K562 (cell line): ENCODE measurements around the gene PKD1L1. TPM values are rescaled to one million over a fixed set of nuclear protein-coding genes. Genes with fewer than 3 reads are reported as not detected.

Experiments
- ATAC-seq: fragments of 200-7000 bp; cut with Tn5 transposase; 3 replicates; pipeline ENCODE4 v1.9.1; 2020; ENCODE audit warnings: moderate library complexity
- BruUV-seq: library from RNA; stranded (reverse); fragments of 400-500 nt; replicated peaks from 2 replicates; lab custom pipeline; 2021; lab: Mats Ljungman, UMichigan
- CTCF ChIA-PET: fragments of 300-600 bp; formaldehyde crosslinking; extraction: SDS; loops from one replicate; lab custom pipeline; 2021; ENCODE audit warnings: low intra/inter-chr PET ratio; lab: Yijun Ruan, JAX
- POLR2A ChIA-PET: fragments of 300-600, 350-650 bp; sonication (Branson Sonifier 250); formaldehyde crosslinking; extraction: SDS; loops from one replicate; lab custom pipeline; 2021; ENCODE audit warnings: antibody characterized with exemption, inconsistent platforms; lab: Yijun Ruan, JAX
- DNase-seq, 4 experiments: peaks; one replicate each; pipeline versions ENCODE4 v3.0.0 to v3.0.0-alpha.2; 2011 to 2018; ENCODE audit warnings: low spot score in 3 of 4, mixed read lengths in 3 of 4; ENCODE audit errors: extremely low read depth in 1 of 4
- FAIRE-seq: peaks from 2 replicates; lab custom pipeline; 2011; peaks lifted over from hg19 to GRCh38; lab: Jason Lieb, UNC
- H2AFZ ChIP-seq: 2 replicates; pipeline ENCODE4 v1.6.0; 2011; ENCODE audit warnings: low read depth, low read length, control low read depth, inconsistent platforms
- H3K27ac ChIP-seq: fragments of 200-600 bp; 3 replicates; pipeline ENCODE4 v1.8.0; 2011; ENCODE audit warnings: low read depth, mild to moderate bottlenecking, control low read depth, inconsistent platforms, low read length, moderate library complexity, mixed read lengths; ENCODE audit errors: extremely low read depth
- H3K27me3 ChIP-seq, 2 experiments: fragments of 300-600 bp in 1 of 2; 2 replicates in 1 of 2; 3 replicates in 1 of 2; pipeline versions ENCODE4 v1.6.0 to v1.8.0; 2011; ENCODE audit warnings: inconsistent platforms in 2 of 2, low read length in 2 of 2, mild to moderate bottlenecking in 1 of 2, mixed read lengths in 1 of 2, moderate library complexity in 1 of 2; ENCODE audit not compliant: control insufficient read depth in 2 of 2, insufficient read depth in 2 of 2
- H3K36me3 ChIP-seq: fragments of 300-600 bp; 3 replicates; pipeline ENCODE4 v1.8.0; 2011; ENCODE audit warnings: mild to moderate bottlenecking, low read length, inconsistent platforms; ENCODE audit not compliant: control insufficient read depth, insufficient read depth
- H3K4me1 ChIP-seq, 2 experiments: fragments of 200-600 bp in 1 of 2; replicated peaks in 1 of 2; 2 replicates in 1 of 2; 3 replicates in 1 of 2; pipeline versions ENCODE4 v1.5.1 to v1.8.0; 2011; ENCODE audit warnings: inconsistent platforms in 2 of 2, low read length in 2 of 2, mild to moderate bottlenecking in 1 of 2, mixed read lengths in 1 of 2, moderate library complexity in 1 of 2; ENCODE audit not compliant: control insufficient read depth in 2 of 2, insufficient read depth in 2 of 2
- H3K4me2 ChIP-seq: 2 replicates; pipeline ENCODE4 v1.6.1; 2011; ENCODE audit warnings: low read length, control low read depth, inconsistent platforms, mixed read lengths; ENCODE audit not compliant: insufficient read depth
- H3K4me3 ChIP-seq: fragments of 200-600 bp; sonication (generic), shearing (Covaris generic); 2 replicates; pipeline ENCODE4 v1.5.1; 2016; ENCODE audit warnings: control low read depth, inconsistent platforms
- H3K79me2 ChIP-seq: fragments of 200-600 bp; 3 replicates; pipeline ENCODE4 v1.8.0; 2011; ENCODE audit warnings: low read length, inconsistent platforms; ENCODE audit not compliant: control insufficient read depth, insufficient read depth
- H3K9ac ChIP-seq, 2 experiments: 2 replicates each; pipeline versions ENCODE4 v1.6.0 to v1.6.1; 2011; ENCODE audit warnings: low read depth in 2 of 2, low read length in 2 of 2, control low read depth in 1 of 2, inconsistent platforms in 1 of 2, mild to moderate bottlenecking in 1 of 2, mixed read lengths in 1 of 2; ENCODE audit not compliant: insufficient read depth in 1 of 2
- H3K9me1 ChIP-seq: one replicate; pipeline ENCODE4 v1.6.0; 2011; ENCODE audit warnings: inconsistent platforms, mild to moderate bottlenecking, low read length, moderate library complexity; ENCODE audit not compliant: control insufficient read depth, insufficient read depth
- H3K9me3 ChIP-seq: replicated peaks from 2 replicates; pipeline ENCODE4 v1.5.1; 2011; ENCODE audit warnings: low read depth, low read length, inconsistent platforms; ENCODE audit not compliant: control insufficient read depth, insufficient read depth
- H4K20me1 ChIP-seq: replicated peaks from 2 replicates; pipeline ENCODE4 v1.6.1; 2011; ENCODE audit warnings: low read length, inconsistent platforms, mixed read lengths; ENCODE audit not compliant: control insufficient read depth, insufficient read depth
- ELF4 ChIP-seq: fragments of 450-650 bp; formaldehyde crosslinking; IDR thresholded peaks from 2 replicates; pipeline ENCODE4 v1.4.0; 2022; ENCODE audit warnings: missing genetic modification characterization
- HDAC1 ChIP-seq, 2 experiments: fragments of 450-650 bp; IDR thresholded peaks; 2 replicates each; pipeline ENCODE4 v1.6.1; 2016 to 2017; ENCODE audit warnings: inconsistent platforms in 1 of 2, mild to moderate bottlenecking in 1 of 2, moderate library complexity in 1 of 2
- MTA2 ChIP-seq: fragments of 450-650 bp; IDR thresholded peaks from 2 replicates; pipeline ENCODE4 v1.6.1; 2016; ENCODE audit warnings: low read depth
- NEUROD1 ChIP-seq: fragments of 150-350 bp; IDR thresholded peaks from 2 replicates; pipeline ENCODE4 v1.6.1; 2014; ENCODE audit warnings: borderline replicate concordance, low read length, low read depth; ENCODE audit not compliant: partially characterized antibody
- NR1H2 ChIP-seq: sonication (generic); formaldehyde crosslinking; IDR thresholded peaks from 2 replicates; pipeline ENCODE4 v1.4.0; 2020; ENCODE audit warnings: mild to moderate bottlenecking, missing genetic modification reagents
- SLC30A9 ChIP-seq: fragments of 250-450 bp; sonication (Bioruptor Pico); IDR thresholded peaks from 2 replicates; pipeline ENCODE4 v1.8.0; 2022; ENCODE audit warnings: mild to moderate bottlenecking, moderate library complexity
- SREBF1 ChIP-seq: fragments of 150-350 bp; IDR thresholded peaks from 2 replicates; pipeline ENCODE4 v1.6.1; 2014; ENCODE audit warnings: antibody characterized with exemption, low read depth, low read length, borderline replicate concordance
- ZNF431 ChIP-seq: sonication (generic); formaldehyde crosslinking; IDR thresholded peaks from 2 replicates; pipeline ENCODE4 v1.8.0; 2022; ENCODE audit warnings: mild to moderate bottlenecking, missing genetic modification reagents
- ZNF57 ChIP-seq: fragments of 450-650 bp; formaldehyde crosslinking; IDR thresholded peaks from 2 replicates; pipeline ENCODE4 v1.4.0; 2020; ENCODE audit warnings: mild to moderate bottlenecking, moderate library complexity
- WGBS: fragments of 100-300 bp; shearing (Covaris generic); methylation state at CpG from one replicate; pipeline ENCODE4 v1.1.6; 2016; ENCODE audit warnings: low coverage, mixed read lengths; ENCODE audit not compliant: insufficient coverage; ENCODE audit errors: missing lambda C conversion rate; 5-methylcytosine and 5-hydroxymethylcytosine counted together
- in situ Hi-C: fragments of 300-500 bp; cut with MboI; formaldehyde crosslinking; loops from 4 replicates; pipeline ENCODE4 v1.15.0; 2018; ENCODE audit warnings: inconsistent platforms, mixed read lengths
- intact Hi-C: fragments of 100-400 bp; cut with micrococcal nuclease; formaldehyde crosslinking; loops from 2 replicates; pipeline ENCODE4 v1.14.2; 2022
- polyA plus RNA-seq, 8 experiments: library from polyadenylated mRNA; depleted of rRNA in 4 of 8; stranded (reverse) in 5 of 8; unstranded in 3 of 8; fragments of >200 nt; fragmentation: Nextera tagmentation in 2 of 8; fragmentation: Illumina TruSeq in 1 of 8; extraction: Ambion mirVana in 2 of 8; extraction: Trizol in 1 of 8; gene quantifications; 2 replicates each; pipeline versions ENCODE4 v1.2.1 to v1.2.3, GENCODE V29; 2011 to 2014; ENCODE audit warnings: inconsistent platforms in 1 of 8, missing spikeins in 1 of 8
- total RNA-seq, 7 experiments: library from RNA; depleted of rRNA in 6 of 7; stranded (reverse); fragments of >200 nt in 6 of 7; fragmentation: Illumina TruSeq in 2 of 7; extraction: Trizol in 2 of 7; gene quantifications; 2 replicates each; pipeline versions ENCODE4 v1.2.1 to v1.2.3, GENCODE V29; 2011 to 2021; ENCODE audit warnings: low replicate concordance in 1 of 7
- TF ChIP-seq, protein P1 (sequence below): fragments of 200-800 bp; sonication (Bioruptor generic); IDR thresholded peaks from 2 replicates; pipeline ENCODE4 v1.6.1; 2017; ENCODE audit warnings: missing genetic modification characterization, missing compliant biosample characterization
- TF ChIP-seq, protein P2 (sequence below): fragments of 450-650 bp; formaldehyde crosslinking; IDR thresholded peaks from 2 replicates; pipeline ENCODE4 v1.4.0; 2022; ENCODE audit warnings: missing genetic modification characterization
- TF ChIP-seq, protein P3 (sequence below): fragments of 250-450 bp; sonication (Bioruptor Pico); IDR thresholded peaks from 2 replicates; pipeline ENCODE4 v1.5.0; 2020; ENCODE audit warnings: mild to moderate bottlenecking, borderline replicate concordance
- TF ChIP-seq, protein P4 (sequence below), 3 experiments: IDR thresholded peaks in 2 of 3; conservative IDR thresholded peaks in 1 of 3; 2 replicates each; pipeline ENCODE4 v1.5.1; 2011 to 2012; ENCODE audit warnings: low read length in 3 of 3, mild to moderate bottlenecking in 3 of 3, control low read depth in 2 of 3, improper control_type of control experiment in 1 of 3, inconsistent platforms in 1 of 3, low read depth in 1 of 3, mixed read lengths in 1 of 3, moderate library complexity in 1 of 3; ENCODE audit not compliant: insufficient read depth in 2 of 3
- TF ChIP-seq, protein P5 (sequence below): fragments of 450-650 bp; IDR thresholded peaks from 2 replicates; pipeline ENCODE4 v1.6.1; 2017; ENCODE audit warnings: antibody characterized with exemption

PKD1L1 gene
- total and polyA plus RNA-seq, 9 of the 15 experiments (the other 6 are each of a cell fraction or from before 2014, with no cell fraction given), result 0.01 to 0.02 TPM; not detected in 7

DNA sequence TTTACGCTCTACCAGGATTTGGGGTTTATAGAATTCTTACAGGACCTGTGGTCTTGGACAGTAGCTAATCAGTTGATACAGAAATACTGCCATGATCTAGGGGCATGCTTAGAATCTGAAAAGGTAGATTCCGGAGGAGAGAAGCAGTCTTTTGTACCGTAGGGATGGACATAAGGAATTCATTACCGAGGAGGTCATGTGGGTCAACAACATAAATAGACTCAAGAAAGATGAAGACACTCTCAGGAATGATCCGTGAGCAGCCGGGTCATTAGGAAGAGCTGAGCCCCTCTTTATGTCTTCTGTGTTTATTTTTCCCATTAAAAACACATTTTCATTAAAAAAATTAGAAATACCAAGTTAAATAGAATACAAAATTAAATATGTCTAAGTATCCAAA lies 206.3 kb downstream of the PKD1L1 start:
- no peak overlapping the region for H2AFZ ChIP-seq
- no peak overlapping the region for H3K9ac ChIP-seq
- intact Hi-C loops, result no loop called here
- H3K4me3 ChIP-seq, result no peak overlapping the region
- H3K79me2 ChIP-seq, result no peaks in the 10 kb centered on the region
- no peak overlapping the region for H3K27ac ChIP-seq
- in situ Hi-C loops, result no loop called here
- H3K9me1 ChIP-seq, result no peaks in the 10 kb centered on the region
- ChIA-PET POLR2A (interaction anchor here (0.6 kb wide), 1 partner anchor 12 kb away, joined by 3 read pairs; no protein-coding TSS in a partner anchor), CTCF (no interaction called here)
- H3K27me3 ChIP-seq, result peaks cover 6 to 47% of the 10 kb centered on the region in 2 experiments; a peak in 4 of 5 replicates
- no peaks in the 10 kb centered on the region for H4K20me1 ChIP-seq
- H3K36me3 ChIP-seq, result no peaks in the 10 kb centered on the region
- no peak overlapping the region for H3K4me2 ChIP-seq
- DNase-seq, result no peak
- H3K4me1 ChIP-seq, result no peaks in the 10 kb centered on the region; a peak in 1 of 5 replicates
- no peaks in the 10 kb centered on the region for H3K9me3 ChIP-seq
- no peak for FAIRE-seq
- 0% methylated on average over 6 of the region's 6 CpGs for WGBS
- BruUV-seq, result no TSS peak
- ATAC-seq, result no peak
- TF ChIP-seq ZNF431 (no peak), NR1H2 (CRISPR knock-in tag) (no peak), ZNF57 (CRISPR knock-in tag) (no peak), ELF4 (CRISPR knock-in tag) (no peak), HDAC1 (IDR thresholded peaks at IDR 0.05) (no peak), MTA2 (no peak), SLC30A9 (CRISPR knock-in tag) (no peak), SREBF1 (no peak), NEUROD1 (no peak)
- TF ChIP-seq, protein P1, sequence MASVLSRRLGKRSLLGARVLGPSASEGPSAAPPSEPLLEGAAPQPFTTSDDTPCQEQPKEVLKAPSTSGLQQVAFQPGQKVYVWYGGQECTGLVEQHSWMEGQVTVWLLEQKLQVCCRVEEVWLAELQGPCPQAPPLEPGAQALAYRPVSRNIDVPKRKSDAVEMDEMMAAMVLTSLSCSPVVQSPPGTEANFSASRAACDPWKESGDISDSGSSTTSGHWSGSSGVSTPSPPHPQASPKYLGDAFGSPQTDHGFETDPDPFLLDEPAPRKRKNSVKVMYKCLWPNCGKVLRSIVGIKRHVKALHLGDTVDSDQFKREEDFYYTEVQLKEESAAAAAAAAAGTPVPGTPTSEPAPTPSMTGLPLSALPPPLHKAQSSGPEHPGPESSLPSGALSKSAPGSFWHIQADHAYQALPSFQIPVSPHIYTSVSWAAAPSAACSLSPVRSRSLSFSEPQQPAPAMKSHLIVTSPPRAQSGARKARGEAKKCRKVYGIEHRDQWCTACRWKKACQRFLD (CRISPR knock-in tag), result no peak
- TF ChIP-seq, protein P2, sequence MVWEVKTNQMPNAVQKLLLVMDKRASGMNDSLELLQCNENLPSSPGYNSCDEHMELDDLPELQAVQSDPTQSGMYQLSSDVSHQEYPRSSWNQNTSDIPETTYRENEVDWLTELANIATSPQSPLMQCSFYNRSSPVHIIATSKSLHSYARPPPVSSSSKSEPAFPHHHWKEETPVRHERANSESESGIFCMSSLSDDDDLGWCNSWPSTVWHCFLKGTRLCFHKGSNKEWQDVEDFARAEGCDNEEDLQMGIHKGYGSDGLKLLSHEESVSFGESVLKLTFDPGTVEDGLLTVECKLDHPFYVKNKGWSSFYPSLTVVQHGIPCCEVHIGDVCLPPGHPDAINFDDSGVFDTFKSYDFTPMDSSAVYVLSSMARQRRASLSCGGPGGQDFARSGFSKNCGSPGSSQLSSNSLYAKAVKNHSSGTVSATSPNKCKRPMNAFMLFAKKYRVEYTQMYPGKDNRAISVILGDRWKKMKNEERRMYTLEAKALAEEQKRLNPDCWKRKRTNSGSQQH (CRISPR knock-in tag), result no peak
- TF ChIP-seq, protein P3, sequence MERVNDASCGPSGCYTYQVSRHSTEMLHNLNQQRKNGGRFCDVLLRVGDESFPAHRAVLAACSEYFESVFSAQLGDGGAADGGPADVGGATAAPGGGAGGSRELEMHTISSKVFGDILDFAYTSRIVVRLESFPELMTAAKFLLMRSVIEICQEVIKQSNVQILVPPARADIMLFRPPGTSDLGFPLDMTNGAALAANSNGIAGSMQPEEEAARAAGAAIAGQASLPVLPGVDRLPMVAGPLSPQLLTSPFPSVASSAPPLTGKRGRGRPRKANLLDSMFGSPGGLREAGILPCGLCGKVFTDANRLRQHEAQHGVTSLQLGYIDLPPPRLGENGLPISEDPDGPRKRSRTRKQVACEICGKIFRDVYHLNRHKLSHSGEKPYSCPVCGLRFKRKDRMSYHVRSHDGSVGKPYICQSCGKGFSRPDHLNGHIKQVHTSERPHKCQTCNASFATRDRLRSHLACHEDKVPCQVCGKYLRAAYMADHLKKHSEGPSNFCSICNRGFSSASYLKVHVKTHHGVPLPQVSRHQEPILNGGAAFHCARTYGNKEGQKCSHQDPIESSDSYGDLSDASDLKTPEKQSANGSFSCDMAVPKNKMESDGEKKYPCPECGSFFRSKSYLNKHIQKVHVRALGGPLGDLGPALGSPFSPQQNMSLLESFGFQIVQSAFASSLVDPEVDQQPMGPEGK (CRISPR knock-in tag), result no peak
- TF ChIP-seq, protein P4, sequence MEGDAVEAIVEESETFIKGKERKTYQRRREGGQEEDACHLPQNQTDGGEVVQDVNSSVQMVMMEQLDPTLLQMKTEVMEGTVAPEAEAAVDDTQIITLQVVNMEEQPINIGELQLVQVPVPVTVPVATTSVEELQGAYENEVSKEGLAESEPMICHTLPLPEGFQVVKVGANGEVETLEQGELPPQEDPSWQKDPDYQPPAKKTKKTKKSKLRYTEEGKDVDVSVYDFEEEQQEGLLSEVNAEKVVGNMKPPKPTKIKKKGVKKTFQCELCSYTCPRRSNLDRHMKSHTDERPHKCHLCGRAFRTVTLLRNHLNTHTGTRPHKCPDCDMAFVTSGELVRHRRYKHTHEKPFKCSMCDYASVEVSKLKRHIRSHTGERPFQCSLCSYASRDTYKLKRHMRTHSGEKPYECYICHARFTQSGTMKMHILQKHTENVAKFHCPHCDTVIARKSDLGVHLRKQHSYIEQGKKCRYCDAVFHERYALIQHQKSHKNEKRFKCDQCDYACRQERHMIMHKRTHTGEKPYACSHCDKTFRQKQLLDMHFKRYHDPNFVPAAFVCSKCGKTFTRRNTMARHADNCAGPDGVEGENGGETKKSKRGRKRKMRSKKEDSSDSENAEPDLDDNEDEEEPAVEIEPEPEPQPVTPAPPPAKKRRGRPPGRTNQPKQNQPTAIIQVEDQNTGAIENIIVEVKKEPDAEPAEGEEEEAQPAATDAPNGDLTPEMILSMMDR (IDR thresholded peaks at IDR 0.05 in 2 of 3, conservative IDR thresholded peaks at IDR 0.05 in 1 of 3; ENCODE audit: insufficient read depth in 2 of 3, low read depth in 1 of 3, low read length in 3 of 3), result no peak
- TF ChIP-seq, protein P5, sequence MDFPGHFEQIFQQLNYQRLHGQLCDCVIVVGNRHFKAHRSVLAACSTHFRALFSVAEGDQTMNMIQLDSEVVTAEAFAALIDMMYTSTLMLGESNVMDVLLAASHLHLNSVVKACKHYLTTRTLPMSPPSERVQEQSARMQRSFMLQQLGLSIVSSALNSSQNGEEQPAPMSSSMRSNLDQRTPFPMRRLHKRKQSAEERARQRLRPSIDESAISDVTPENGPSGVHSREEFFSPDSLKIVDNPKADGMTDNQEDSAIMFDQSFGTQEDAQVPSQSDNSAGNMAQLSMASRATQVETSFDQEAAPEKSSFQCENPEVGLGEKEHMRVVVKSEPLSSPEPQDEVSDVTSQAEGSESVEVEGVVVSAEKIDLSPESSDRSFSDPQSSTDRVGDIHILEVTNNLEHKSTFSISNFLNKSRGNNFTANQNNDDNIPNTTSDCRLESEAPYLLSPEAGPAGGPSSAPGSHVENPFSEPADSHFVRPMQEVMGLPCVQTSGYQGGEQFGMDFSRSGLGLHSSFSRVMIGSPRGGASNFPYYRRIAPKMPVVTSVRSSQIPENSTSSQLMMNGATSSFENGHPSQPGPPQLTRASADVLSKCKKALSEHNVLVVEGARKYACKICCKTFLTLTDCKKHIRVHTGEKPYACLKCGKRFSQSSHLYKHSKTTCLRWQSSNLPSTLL, result no peak
